ENCODE data around the gene DCAF8.

GRCh38 chr1:160193832-160194736, 68.3 kb downstream of the DCAF8 start:
- TF ChIP-seq CTCF (conservative IDR thresholded peaks at IDR 0.05; ENCODE audit: low read length) (no peak), EZH2phosphoT487 (IDR thresholded peaks at IDR 0.05; ENCODE audit: borderline replicate concordance) (no peak)

Data from Loucy (cell line).